Epidermal melanocyte (primary cell): ENCODE measurements around the gene DBNDD1.
"Not testable (repeated sequence)": the region's sequence is repeated elsewhere in the genome, so short reads cannot be mapped to it uniquely, and the experiment has no call there.

Source experiments
- DNase-seq: peaks from one replicate; pipeline ENCODE4 v3.0.0; 2011; ENCODE audit warnings: low spot score; ENCODE audit not compliant: insufficient read length

DBNDD1 gene

DNA sequence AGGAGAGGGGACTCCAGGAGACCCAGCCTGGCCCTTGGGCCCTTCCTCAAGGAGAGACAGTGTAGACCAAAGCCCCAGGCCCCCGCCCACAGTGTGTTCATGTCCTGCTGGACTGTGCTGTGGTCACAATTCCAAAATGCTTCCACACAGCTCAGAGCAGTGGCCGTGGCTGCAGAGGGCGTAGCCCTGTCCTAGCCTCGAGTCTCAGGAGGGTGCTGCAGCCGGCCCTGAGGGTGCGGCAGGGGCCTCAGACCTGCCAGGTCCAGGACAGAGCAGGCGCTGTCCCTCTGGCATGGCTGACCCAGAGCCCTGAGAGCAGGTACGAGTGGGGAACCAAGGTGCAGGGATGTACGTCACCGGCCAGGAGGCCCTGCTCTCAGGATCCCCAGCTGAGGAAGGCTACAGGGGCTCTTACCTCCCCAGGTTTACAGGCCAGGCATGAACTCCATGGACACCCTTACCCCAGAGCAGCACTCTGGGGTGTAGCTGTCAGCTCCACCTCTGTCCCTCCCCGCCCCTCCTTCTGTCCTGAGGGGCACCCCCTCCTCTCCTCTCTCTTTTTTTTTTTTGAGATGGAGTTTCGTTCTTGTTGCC lies 7.3 kb downstream of the DBNDD1 start:
- no peak for DNase-seq

DNA sequence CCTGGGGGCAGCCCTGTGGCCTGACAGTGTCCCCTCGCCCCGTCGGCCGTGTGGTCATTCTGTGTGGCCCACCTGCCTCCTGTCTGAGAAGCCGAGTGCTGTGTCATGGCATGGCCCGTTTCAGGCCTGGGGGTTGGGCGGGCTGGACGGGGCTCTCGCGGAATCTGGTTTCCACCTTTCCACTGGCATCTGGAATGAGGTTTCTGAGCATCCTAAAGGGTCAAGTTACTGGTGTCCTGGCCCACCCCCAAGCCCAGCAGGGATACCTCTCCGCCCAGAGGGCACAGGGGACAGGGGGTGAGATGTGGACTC lies 7.8 kb downstream of the DBNDD1 start:
- no peak for DNase-seq

GRCh38 chr16:90010676-90011507 lies 8.4 kb downstream of the DBNDD1 start:
- no peak for DNase-seq

DNA sequence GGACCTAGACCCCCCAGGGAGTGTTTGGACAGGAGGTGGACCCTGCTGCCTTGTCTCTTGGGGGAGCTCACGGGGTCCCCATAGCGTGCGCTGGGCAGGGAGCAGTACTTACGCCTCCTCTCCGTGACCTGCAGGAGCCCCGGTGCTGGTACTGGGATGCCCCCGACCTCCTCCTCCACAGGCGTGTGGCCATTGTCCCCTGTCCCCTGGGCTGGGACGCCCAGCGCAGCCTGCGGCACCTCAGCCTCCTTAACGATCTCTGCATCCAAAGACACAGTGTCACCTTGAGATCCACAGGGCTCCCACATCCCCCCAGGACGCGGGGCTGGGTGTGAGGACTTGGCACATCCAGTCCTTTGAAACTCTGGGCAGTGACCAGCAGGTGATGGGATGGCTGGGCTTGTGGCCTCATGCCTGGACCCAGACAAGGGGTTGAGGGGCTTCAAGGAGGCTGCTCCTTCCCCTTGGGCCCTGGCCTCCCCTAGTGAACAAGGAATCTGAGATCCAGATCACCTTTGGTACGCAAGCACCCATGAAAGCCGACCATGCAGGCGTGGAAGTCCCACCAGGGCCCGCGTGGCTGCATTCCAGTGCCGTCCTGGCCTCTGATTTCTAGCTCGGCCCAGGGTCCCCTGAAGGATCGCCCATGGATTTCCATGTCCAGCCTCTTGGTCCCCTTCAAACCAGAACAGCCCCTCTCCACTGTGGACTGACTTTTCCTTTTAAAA lies 9.9 kb downstream of the DBNDD1 start:
- DNase-seq = no peak

DNA sequence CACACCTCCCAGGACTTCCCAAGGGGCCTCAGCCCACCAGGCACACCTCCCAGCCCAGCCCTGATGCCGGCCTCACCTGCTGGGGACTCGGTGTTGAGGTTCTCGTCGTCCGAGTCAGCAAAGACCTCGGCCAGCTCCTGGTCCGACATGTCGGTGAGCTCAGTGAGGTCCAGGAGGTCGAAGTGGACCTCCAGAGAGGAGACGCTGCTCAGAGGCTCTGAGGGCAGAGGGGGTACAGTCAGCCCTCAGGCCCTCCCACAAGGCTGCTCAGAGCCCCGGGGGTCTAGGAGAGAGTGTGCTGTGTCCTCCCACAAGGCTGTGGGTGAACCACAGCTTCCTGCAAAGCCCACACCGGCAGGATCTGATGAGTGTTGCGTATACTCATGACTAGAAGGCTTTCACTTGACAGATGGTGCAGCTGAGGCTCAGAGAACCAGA lies 10.5 kb downstream of the DBNDD1 start:
- no peak for DNase-seq

DNA sequence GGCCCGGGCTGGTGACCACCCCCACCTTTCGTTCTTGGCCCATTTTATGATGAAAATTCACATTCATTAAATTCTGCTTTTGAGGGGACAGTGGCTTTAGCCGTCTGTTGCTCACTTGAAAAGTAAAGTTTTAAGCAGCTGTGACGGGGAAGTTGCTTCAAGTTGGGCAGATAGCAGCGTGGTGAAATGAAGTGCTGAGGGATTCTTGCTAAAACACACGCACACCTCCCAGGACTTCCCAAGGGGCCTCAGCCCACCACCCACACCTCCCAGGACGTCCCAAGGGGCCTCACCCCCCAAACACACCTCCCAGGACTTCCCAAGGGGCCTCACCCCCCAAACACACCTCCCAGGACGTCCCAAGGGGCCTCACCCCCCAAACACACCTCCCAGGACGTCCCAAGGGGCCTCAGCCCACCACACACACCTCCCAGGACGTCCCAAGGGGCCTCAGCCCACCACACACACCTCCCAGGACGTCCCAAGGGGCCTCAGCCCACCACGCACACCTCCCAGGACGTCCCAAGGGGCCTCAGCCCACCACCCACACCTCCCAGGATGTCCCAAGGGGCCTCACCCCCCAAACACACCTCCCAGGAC lies 11.5 kb downstream of the DBNDD1 start:
- DNase-seq = not testable (repeated sequence)

- DNase-seq = no peak
Measured at GRCh38 chr16:90007015-90007414, 12.2 kb downstream of the DBNDD1 start.

DNA sequence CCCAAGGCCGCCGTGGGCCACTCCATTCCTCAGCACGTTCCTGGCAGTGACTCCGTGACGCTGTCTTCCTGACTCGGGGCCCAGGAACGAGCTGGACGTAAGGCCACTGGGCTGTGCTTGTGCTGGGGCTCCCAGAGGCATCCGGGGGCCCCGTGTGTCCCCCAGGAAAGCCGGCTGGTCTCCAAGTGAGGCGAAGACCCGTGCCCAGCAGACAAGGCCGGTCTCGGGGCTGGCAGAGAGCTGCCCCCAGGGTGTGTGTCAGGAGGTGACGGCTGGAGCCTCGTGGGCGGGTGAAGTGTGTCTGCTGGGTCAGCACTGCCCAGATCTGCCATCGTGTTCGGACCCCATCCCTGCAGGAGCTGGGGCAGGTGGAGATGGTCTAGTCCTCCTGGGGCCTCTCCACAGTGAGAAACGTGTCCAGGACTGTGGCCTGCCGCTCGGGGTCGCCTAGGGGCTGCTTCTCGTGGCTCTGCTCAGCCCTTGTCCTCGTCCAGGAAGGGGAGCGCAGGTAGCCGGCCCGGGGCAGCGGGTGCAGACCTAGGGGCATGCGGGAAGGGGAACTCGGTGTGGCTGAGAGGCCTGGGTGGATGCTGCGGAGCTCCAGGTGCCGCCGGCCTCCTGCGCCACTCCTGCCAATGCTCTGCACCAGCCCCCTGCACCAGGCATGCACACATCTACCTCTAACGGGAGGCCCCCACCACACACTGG lies 13.1 kb downstream of the DBNDD1 start:
- DNase-seq = no peak

DNA sequence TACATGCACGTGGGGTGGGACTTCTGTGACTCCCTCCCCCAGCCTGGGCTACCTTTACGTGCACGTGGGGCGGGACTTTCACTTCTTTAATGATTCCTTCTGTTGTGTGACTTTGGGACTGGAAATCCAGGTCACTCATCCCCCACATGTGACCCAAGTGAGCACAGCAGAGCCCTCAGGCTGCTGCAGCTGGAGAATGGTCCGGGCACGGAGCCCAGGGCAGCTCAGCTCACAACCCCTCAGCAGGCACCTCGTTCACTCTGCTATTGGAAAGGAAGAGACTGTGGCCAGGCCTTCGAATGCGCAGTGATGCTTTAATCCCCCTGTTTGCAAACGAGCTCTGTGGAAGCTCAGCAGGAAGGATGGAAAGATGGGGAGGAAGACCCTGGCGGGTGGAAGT lies 14.7 kb downstream of the DBNDD1 start:
- no peak for DNase-seq

DNA sequence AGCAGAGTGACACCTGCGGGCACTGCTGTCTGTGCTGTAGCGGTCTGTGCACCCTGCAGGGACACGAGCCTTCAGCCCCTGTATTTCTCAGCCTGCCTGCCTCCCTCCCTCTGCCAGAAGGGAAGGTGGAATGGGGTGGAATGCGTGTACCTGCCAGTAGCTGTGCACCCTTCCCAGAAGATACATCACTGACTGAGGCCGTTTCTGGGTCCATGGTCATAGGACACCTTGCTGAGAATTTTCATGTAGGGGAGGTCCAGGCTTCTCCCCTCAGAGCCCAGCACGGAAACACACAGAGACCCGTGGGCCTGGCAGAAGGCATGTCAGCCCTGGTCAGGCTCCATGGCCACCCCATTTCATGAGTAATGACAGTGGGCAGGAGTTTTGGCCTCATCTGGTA lies 16.5 kb downstream of the DBNDD1 start:
- DNase-seq = no peak

- DNase-seq = peak; percentile 97
Measured at GRCh38 chr16:90001761-90002503, 17.3 kb downstream of the DBNDD1 start.

DNA sequence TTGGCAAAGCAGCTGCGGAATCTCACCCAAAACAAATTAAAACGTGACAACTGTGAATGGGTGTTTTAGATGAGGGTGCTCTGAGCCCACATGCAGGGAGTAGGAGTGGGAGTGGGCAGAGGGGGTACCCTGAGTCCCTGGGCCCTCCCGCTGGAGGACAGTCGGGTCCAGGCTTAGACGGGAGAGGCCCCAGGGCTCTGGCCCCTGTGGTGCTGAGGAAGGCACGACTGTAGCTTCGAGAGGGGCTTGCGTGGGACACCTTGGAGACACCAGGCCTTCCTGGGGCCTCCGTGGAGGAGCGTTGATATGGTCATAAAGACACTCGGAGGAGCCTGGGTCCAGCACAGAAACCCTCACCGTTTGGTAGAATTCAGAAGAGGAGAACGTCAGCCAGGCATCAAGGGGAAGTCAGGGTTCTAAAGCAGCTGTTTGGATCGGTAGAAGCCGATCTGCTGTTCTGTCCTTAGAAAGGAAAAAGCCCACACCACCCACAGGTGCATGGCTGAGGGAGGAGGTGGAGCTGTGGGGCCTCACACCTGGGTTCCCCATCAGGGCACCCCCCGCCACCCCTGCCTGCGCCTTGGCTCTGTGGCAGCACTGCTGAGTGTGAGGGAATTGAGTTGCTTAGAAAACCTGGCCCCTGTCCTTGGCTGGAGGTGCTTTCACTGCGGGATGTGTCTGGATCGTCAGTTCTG lies 18.4 kb downstream of the DBNDD1 start:
- DNase-seq = no peak

- DNase-seq = no peak
Measured at GRCh38 chr16:89999831-90000574, 19.3 kb downstream of the DBNDD1 start.

- DNase-seq = no peak
Measured at GRCh38 chr16:89996178-89996489, 23.1 kb downstream of the DBNDD1 start.

- DNase-seq = not testable (repeated sequence)
Measured at GRCh38 chr16:89995475-89996177, 23.6 kb downstream of the DBNDD1 start.

GRCh38 chr16:89994721-89995474 lies 24.4 kb downstream of the DBNDD1 start:
- not testable (repeated sequence) for DNase-seq

DNA sequence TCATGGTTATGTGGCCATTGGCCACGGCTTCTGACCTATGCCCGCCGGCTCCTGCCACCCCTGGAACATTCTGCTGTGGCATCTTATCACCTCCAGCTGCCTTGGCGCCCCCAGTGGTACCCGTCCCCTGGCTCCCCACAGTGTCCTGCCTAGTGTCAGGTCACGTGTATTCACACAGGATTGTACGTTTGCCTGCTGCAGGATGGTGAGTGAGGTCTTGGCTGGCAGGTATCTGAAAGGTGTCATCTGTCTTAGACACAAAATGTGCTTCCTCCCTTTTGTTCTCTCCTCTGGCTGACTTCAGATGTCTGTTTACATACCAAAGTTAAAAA lies 24.9 kb downstream of the DBNDD1 start:
- DNase-seq = no peak

- no peak for DNase-seq
Measured at GRCh38 chr16:89993971-89994370, 25.3 kb downstream of the DBNDD1 start.
